HG02623 (cell line): ENCODE results near the gene BSPRY.
"Not testable (repeated sequence)": the region's sequence is repeated elsewhere in the genome, so short reads cannot be mapped to it uniquely, and the experiment has no call there.

ENCODE experiments used
- ATAC-seq: cut with Tn5 transposase; IDR thresholded peaks from one replicate; pipeline ENCODE4 v1.9.1; 2021; ENCODE audit warnings: moderate library complexity; ENCODE audit not compliant: unreplicated experiment

Gene BSPRY

GRCh38 chr9:113340011-113340699 lies 9.2 kb upstream of the BSPRY start, which contains the start of gene WDR31:
Gene WDR31, minus strand, starts transcription at chr9:113340275. Its CDS starts 8,253 bp downstream, at chr9:113332022.
- ATAC-seq, result peak; percentile 99

- ATAC-seq, result no peak
These were observed 7.5 kb upstream of the BSPRY start for GRCh38 chr9:113341712-113342410.

- ATAC-seq, result no peak
These were observed 5.6 kb upstream of the BSPRY start for GRCh38 chr9:113343732-113344231.

- ATAC-seq, result no peak
These were observed 4.2 kb upstream of the BSPRY start for GRCh38 chr9:113345190-113345589.

- ATAC-seq, result no peak
These were observed 3.7 kb upstream of the BSPRY start for GRCh38 chr9:113345671-113346070.

- ATAC-seq, result no peak
These were observed 904 bp upstream of the BSPRY start for GRCh38 chr9:113348437-113348836.

GRCh38 chr9:113349066-113349444 lies 286 bp upstream of the BSPRY start:
- no peak for ATAC-seq

GRCh38 chr9:113350107-113350661 lies 843 bp downstream of the BSPRY start:
- no peak for ATAC-seq

GRCh38 chr9:113350937-113351336 lies 1.6 kb downstream of the BSPRY start:
- no peak for ATAC-seq

- no peak for ATAC-seq
These were observed 2.7 kb downstream of the BSPRY start for GRCh38 chr9:113352006-113352405.

GRCh38 chr9:113352411-113352810 lies 3.1 kb downstream of the BSPRY start:
- ATAC-seq, result no peak

- no peak for ATAC-seq
These were observed 5.8 kb downstream of the BSPRY start for GRCh38 chr9:113355040-113355596.

GRCh38 chr9:113356686-113357292 lies 7.4 kb downstream of the BSPRY start:
- ATAC-seq, result no peak

- no peak for ATAC-seq
These were observed 10.0 kb downstream of the BSPRY start for GRCh38 chr9:113359385-113359784.

GRCh38 chr9:113360242-113360842 lies 11.0 kb downstream of the BSPRY start:
- no peak for ATAC-seq

- no peak for ATAC-seq
These were observed 12.1 kb downstream of the BSPRY start for GRCh38 chr9:113361304-113362018.

GRCh38 chr9:113363336-113363735 lies 14.0 kb downstream of the BSPRY start:
- ATAC-seq, result no peak

GRCh38 chr9:113364951-113365350 lies 15.6 kb downstream of the BSPRY start:
- ATAC-seq, result no peak

GRCh38 chr9:113365652-113366051 lies 16.3 kb downstream of the BSPRY start:
- not testable (repeated sequence) for ATAC-seq

- no peak for ATAC-seq
These were observed 19.1 kb downstream of the BSPRY start for GRCh38 chr9:113368348-113368981.
